HepG2 (cell line): Measurements from ENCODE around the gene TFEB. TPM values are rescaled to one million over a fixed set of nuclear protein-coding genes. Genes with fewer than 3 reads are reported as not detected.
A peak's percentile ranks its signal among the peaks of the same experiment; 100 is the strongest.

Source experiments
- GABPA ChIP-seq, 2 experiments: IDR thresholded peaks; 2 replicates each; pipeline ENCODE4 v1.6.1; 2011 to 2016; ENCODE audit warnings: low read depth in 2 of 2, low read length in 1 of 2, missing biosample characterization in 1 of 2, missing genetic modification characterization in 1 of 2
- GLMP ChIP-seq: sonication (generic); formaldehyde crosslinking; IDR thresholded peaks from 2 replicates; pipeline ENCODE4 v1.9.0; 2021; ENCODE audit warnings: missing genetic modification reagents, mild to moderate bottlenecking, borderline replicate concordance
- MZF1 ChIP-seq: sonication (generic); formaldehyde crosslinking; IDR thresholded peaks from 2 replicates; pipeline ENCODE4 v1.8.1; 2023; ENCODE audit warnings: mild to moderate bottlenecking, missing genetic modification reagents, borderline replicate concordance
- NCOA1 ChIP-seq: sonication (generic); formaldehyde crosslinking; IDR thresholded peaks from 2 replicates; pipeline ENCODE4 v1.9.0; 2021; ENCODE audit warnings: missing genetic modification reagents
- NR2F6 ChIP-seq, 2 experiments: IDR thresholded peaks; 2 replicates each; pipeline ENCODE4 v1.6.1; 2016; ENCODE audit warnings: antibody characterized with exemption in 1 of 2, mild to moderate bottlenecking in 1 of 2
- RARG ChIP-seq: sonication (generic); formaldehyde crosslinking; IDR thresholded peaks from 2 replicates; pipeline ENCODE4 v1.4.0; 2020; ENCODE audit warnings: low read depth, mild to moderate bottlenecking, missing genetic modification reagents
- TFDP1 ChIP-seq: IDR thresholded peaks from 2 replicates; pipeline ENCODE4 v1.6.1; 2016; ENCODE audit warnings: missing compliant biosample characterization, missing genetic modification reagents, borderline replicate concordance
- ZBTB49 ChIP-seq: sonication (generic); formaldehyde crosslinking; IDR thresholded peaks from 2 replicates; pipeline ENCODE4 v1.4.0; 2020; ENCODE audit warnings: missing genetic modification reagents, borderline replicate concordance
- ZNF678 ChIP-seq: sonication (generic); formaldehyde crosslinking; IDR thresholded peaks from 2 replicates; pipeline ENCODE4 v1.4.0; 2020; ENCODE audit warnings: mild to moderate bottlenecking, missing genetic modification reagents
- ZNF746 ChIP-seq: sonication (generic); formaldehyde crosslinking; IDR thresholded peaks from 2 replicates; pipeline ENCODE4 v1.8.0; 2022; ENCODE audit warnings: mild to moderate bottlenecking, missing genetic modification reagents
- ZNF784 ChIP-seq: sonication (generic); formaldehyde crosslinking; IDR thresholded peaks from 2 replicates; pipeline ENCODE4 v1.5.1; 2020; ENCODE audit warnings: missing genetic modification reagents, mild to moderate bottlenecking, borderline replicate concordance
- polyA plus RNA-seq, 8 experiments: library from polyadenylated mRNA; depleted of rRNA in 3 of 8; stranded (reverse) in 7 of 8; unstranded in 1 of 8; fragments of >200 nt; fragmentation: Illumina TruSeq in 4 of 8; extraction: Trizol in 4 of 8; gene quantifications; 2 replicates each; pipeline versions ENCODE4 v1.2.1 to v1.2.3, GENCODE V29; 2011 to 2016; ENCODE audit warnings: low read depth in 4 of 8, missing spikeins in 1 of 8, mixed read lengths in 1 of 8; ENCODE audit not compliant: insufficient read depth in 1 of 8
- total RNA-seq, 5 experiments: library from RNA; depleted of rRNA; stranded (reverse); fragments of >200 nt; fragmentation: Illumina TruSeq; extraction: Trizol; gene quantifications; 2 replicates each; pipeline ENCODE4 v1.2.3, GENCODE V29; 2016; ENCODE audit warnings: low read depth in 1 of 5
- TF ChIP-seq, protein P1 (sequence below): sonication (generic); formaldehyde crosslinking; IDR thresholded peaks from 2 replicates; pipeline ENCODE4 v1.8.1; 2022; ENCODE audit warnings: low read depth, mild to moderate bottlenecking, missing genetic modification reagents
- TF ChIP-seq, protein P2 (sequence below): sonication (generic); formaldehyde crosslinking; conservative IDR thresholded peaks from 2 replicates; pipeline ENCODE4 v1.8.0; 2022; ENCODE audit warnings: missing genetic modification reagents
- TF ChIP-seq, protein P3 (sequence below): sonication (generic); formaldehyde crosslinking; IDR thresholded peaks from 2 replicates; pipeline ENCODE4 v1.5.0; 2020; ENCODE audit warnings: mild to moderate bottlenecking, low read depth, missing genetic modification reagents, borderline replicate concordance

TFEB gene
- total and polyA plus RNA-seq, 2 of the 13 experiments (the other 11 are each of a cell fraction or from before 2014, with no cell fraction given): 13.3 to 18.7 TPM

GRCh38 chr6:41741625-41742490 lies 6.5 kb upstream of the TFEB start (continued):
- TF ChIP-seq, protein P1, sequence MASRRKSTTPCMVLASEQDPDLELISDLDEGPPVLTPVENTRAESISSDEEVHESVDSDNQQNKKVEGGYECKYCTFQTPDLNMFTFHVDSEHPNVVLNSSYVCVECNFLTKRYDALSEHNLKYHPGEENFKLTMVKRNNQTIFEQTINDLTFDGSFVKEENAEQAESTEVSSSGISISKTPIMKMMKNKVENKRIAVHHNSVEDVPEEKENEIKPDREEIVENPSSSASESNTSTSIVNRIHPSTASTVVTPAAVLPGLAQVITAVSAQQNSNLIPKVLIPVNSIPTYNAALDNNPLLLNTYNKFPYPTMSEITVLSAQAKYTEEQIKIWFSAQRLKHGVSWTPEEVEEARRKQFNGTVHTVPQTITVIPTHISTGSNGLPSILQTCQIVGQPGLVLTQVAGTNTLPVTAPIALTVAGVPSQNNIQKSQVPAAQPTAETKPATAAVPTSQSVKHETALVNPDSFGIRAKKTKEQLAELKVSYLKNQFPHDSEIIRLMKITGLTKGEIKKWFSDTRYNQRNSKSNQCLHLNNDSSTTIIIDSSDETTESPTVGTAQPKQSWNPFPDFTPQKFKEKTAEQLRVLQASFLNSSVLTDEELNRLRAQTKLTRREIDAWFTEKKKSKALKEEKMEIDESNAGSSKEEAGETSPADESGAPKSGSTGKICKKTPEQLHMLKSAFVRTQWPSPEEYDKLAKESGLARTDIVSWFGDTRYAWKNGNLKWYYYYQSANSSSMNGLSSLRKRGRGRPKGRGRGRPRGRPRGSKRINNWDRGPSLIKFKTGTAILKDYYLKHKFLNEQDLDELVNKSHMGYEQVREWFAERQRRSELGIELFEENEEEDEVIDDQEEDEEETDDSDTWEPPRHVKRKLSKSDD (CRISPR knock-in tag): no peak
- TF ChIP-seq NR2F6 (IDR thresholded peaks at IDR 0.05) (peak; percentile 70), NR2F6 (CRISPR knock-in tag; IDR thresholded peaks at IDR 0.05) (peak; percentile 75), MZF1 (CRISPR knock-in tag) (no peak), ZNF784 (no peak), ZBTB49 (CRISPR knock-in tag) (no peak), GABPA (IDR thresholded peaks at IDR 0.05; ENCODE audit: low read depth, low read length) (no peak), GABPA (CRISPR knock-in tag; IDR thresholded peaks at IDR 0.05; ENCODE audit: low read depth) (peak; percentile 46; the same call in 1 of the 2 replicates), RARG (CRISPR knock-in tag) (no peak), NCOA1 (CRISPR knock-in tag) (no peak), GLMP (CRISPR knock-in tag) (no peak), ZNF678 (CRISPR knock-in tag) (no peak), ZNF746 (CRISPR knock-in tag) (peak; percentile 32; the same call in 1 of the 2 replicates), TFDP1 (CRISPR knock-in tag) (peak; percentile 56)
- TF ChIP-seq, protein P2, sequence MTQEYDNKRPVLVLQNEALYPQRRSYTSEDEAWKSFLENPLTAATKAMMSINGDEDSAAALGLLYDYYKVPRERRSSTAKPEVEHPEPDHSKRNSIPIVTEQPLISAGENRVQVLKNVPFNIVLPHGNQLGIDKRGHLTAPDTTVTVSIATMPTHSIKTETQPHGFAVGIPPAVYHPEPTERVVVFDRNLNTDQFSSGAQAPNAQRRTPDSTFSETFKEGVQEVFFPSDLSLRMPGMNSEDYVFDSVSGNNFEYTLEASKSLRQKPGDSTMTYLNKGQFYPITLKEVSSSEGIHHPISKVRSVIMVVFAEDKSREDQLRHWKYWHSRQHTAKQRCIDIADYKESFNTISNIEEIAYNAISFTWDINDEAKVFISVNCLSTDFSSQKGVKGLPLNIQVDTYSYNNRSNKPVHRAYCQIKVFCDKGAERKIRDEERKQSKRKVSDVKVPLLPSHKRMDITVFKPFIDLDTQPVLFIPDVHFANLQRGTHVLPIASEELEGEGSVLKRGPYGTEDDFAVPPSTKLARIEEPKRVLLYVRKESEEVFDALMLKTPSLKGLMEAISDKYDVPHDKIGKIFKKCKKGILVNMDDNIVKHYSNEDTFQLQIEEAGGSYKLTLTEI: no peak
- TF ChIP-seq, protein P3, sequence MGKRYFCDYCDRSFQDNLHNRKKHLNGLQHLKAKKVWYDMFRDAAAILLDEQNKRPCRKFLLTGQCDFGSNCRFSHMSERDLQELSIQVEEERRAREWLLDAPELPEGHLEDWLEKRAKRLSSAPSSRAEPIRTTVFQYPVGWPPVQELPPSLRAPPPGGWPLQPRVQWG (CRISPR knock-in tag): no peak
